GM12873 (cell line): ENCODE data around the gene JMJD7.

Experiments used
- TF ChIP-seq, protein P1 (sequence below): IDR thresholded peaks from 2 replicates; pipeline ENCODE4 v1.5.1; 2012; ENCODE audit warnings: low read depth, mild to moderate bottlenecking, moderate library complexity, low read length, control low read depth; ENCODE audit not compliant: insufficient read depth; ENCODE audit errors: missing control alignments

The JMJD7 gene

DNA sequence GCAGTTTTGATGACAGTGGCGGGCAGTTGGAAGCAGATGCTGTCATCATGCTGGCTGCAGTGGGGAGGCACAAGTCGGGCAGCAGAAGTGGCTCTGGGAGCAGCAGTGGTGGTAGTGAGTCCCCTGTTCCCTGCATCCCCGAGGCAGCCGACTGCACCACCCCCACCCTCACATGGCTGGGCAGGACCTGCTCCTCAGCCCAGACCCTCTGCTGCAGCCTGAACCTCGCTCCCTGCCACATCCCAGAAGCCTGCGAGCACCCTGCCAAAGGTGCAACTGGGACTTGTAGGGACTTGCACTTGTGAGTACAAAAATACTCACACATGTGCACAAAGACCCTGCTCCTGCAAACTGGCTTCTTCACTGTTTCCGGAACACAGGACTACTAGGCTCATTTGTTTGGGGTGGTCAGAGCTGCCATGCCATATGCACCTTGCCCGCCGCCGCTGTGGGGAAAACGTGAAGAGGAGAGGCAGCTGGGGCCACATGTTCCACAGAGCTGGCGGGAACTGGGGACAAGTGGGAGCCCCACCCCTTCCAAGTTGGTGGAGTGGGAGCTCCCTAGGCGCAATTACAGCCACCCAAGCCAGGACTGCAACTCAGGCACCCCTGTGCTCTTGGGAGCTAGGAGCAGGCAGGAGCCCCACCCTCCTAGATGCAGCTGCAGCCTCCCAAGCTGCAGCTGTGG lies 2.2 kb downstream of the JMJD7 start:
- TF ChIP-seq, protein P1, sequence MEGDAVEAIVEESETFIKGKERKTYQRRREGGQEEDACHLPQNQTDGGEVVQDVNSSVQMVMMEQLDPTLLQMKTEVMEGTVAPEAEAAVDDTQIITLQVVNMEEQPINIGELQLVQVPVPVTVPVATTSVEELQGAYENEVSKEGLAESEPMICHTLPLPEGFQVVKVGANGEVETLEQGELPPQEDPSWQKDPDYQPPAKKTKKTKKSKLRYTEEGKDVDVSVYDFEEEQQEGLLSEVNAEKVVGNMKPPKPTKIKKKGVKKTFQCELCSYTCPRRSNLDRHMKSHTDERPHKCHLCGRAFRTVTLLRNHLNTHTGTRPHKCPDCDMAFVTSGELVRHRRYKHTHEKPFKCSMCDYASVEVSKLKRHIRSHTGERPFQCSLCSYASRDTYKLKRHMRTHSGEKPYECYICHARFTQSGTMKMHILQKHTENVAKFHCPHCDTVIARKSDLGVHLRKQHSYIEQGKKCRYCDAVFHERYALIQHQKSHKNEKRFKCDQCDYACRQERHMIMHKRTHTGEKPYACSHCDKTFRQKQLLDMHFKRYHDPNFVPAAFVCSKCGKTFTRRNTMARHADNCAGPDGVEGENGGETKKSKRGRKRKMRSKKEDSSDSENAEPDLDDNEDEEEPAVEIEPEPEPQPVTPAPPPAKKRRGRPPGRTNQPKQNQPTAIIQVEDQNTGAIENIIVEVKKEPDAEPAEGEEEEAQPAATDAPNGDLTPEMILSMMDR = no peak

GRCh38 chr15:41832208-41832607 lies 4.3 kb downstream of the JMJD7 start:
- TF ChIP-seq, protein P1 = no peak

DNA sequence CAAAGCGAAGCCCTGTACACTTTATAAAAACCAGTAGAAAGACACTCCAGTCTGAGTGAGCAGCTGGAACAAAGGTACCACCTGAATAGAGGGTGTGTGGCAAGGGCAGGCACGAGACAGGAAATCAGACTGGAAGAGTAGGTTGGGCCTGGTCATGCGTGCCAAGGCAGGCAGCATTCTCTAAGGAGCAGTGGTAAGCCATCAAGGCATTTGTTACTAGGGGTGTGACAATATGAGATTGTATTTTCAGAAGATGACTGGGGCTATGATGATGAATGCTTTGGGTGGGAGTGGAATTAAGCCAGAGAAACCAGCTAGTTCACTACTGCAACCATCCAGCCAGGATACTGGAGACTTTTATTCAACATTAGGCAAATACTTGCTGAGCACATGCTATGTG lies 5.0 kb downstream of the JMJD7 start:
- TF ChIP-seq, protein P1 = no peak

- TF ChIP-seq, protein P1 = no peak
Observed at GRCh38 chr15:41834096-41834495, 6.2 kb downstream of the JMJD7 start.

- TF ChIP-seq, protein P1 = no peak
Observed at GRCh38 chr15:41836073-41836472, 8.2 kb downstream of the JMJD7 start.

- TF ChIP-seq, protein P1 = no peak
Observed at GRCh38 chr15:41836713-41837454, 9.0 kb downstream of the JMJD7 start.

- TF ChIP-seq, protein P1 = no peak
Observed at GRCh38 chr15:41838400-41838897, 10.6 kb downstream of the JMJD7 start, which contains the start of gene PLA2G4B. TSS of gene PLA2G4B (plus strand) at chr15:41838847. CDS start at chr15:41838914, 67 bp downstream.
